ENCODE results near the gene ARPP19.

Gene ARPP19

GRCh38 chr15:52528564-52529340 is 40.1 kb downstream of the ARPP19 start, which contains the start of gene MYO5A:
MYO5A (minus strand) TSS chr15:52528880; CDS start chr15:52528806, 74 bp downstream.
- DNase-seq = peak; percentile 66 to 81
- H3K4me3 ChIP-seq = peak within 1 kb of the TSS; percentile 71 to 87
- H3K9me3 ChIP-seq = no peaks in the 10 kb centered on the region
- peak within 1 kb of the TSS; percentile 83 to 85 for H3K27ac ChIP-seq
- H3K27me3 ChIP-seq = no peaks in the 10 kb centered on the region
- intact Hi-C loops (cut with DNase I; ENCODE audit: low total_unique reads) = loop anchor here (2.0 kb wide), 1 partner anchor 40 kb away; the partner anchor contains the start of gene ARPP19
- no peaks in the 10 kb centered on the region for H3K36me3 ChIP-seq
- peak in 1 of 2 experiments; percentile 12 for TF ChIP-seq CTCF (IDR thresholded peaks at IDR 0.05)
- peaks cover 0 to 22% (median 13%) of the 10 kb centered on the region in 4 donors for H3K4me1 ChIP-seq

GRCh38 chr15:52527911-52528563 is 40.8 kb downstream of the ARPP19 start:
- no peaks in the 10 kb centered on the region for H3K36me3 ChIP-seq
- peak overlapping the region; percentile 83 to 85 for H3K27ac ChIP-seq
- H3K9me3 ChIP-seq = no peaks in the 10 kb centered on the region
- no peak for TF ChIP-seq CTCF (IDR thresholded peaks at IDR 0.05)
- H3K27me3 ChIP-seq = no peaks in the 10 kb centered on the region
- H3K4me3 ChIP-seq = peak overlapping the region; percentile 71 to 87
- peaks cover 0 to 22% (median 13%) of the 10 kb centered on the region in 4 donors for H3K4me1 ChIP-seq
- intact Hi-C loops (cut with DNase I; ENCODE audit: low total_unique reads) = loop anchor here (2.0 kb wide), 1 partner anchor 41 kb away; the partner anchor contains the start of gene ARPP19
- peak; percentile 22 to 68 for DNase-seq

- no peaks in the 10 kb centered on the region for H3K36me3 ChIP-seq
- no peak for DNase-seq
- peak overlapping the region in 1 of 2 donors; percentile 83 for H3K27ac ChIP-seq
- H3K4me1 ChIP-seq = peaks cover 0 to 22% (median 13%) of the 10 kb centered on the region in 4 donors
- H3K9me3 ChIP-seq = no peaks in the 10 kb centered on the region
- no peak for TF ChIP-seq CTCF (IDR thresholded peaks at IDR 0.05)
- intact Hi-C loops (cut with DNase I; ENCODE audit: low total_unique reads) = no loop called here
- H3K4me3 ChIP-seq = peak overlapping the region; percentile 71 to 87
- no peaks in the 10 kb centered on the region for H3K27me3 ChIP-seq
Measured at GRCh38 chr15:52527196-52527910, 41.5 kb downstream of the ARPP19 start.

GRCh38 chr15:52524223-52525136 is 44.4 kb downstream of the ARPP19 start:
- H3K36me3 ChIP-seq = no peaks in the 10 kb centered on the region
- H3K9me3 ChIP-seq = no peaks in the 10 kb centered on the region
- no peak for DNase-seq
- no peaks in the 10 kb centered on the region for H3K27me3 ChIP-seq
- intact Hi-C loops (cut with DNase I; ENCODE audit: low total_unique reads) = no loop called here
- peaks cover 0 to 15% (median 6%) of the 10 kb centered on the region in 4 donors for H3K4me1 ChIP-seq
- H3K27ac ChIP-seq = no peak overlapping the region
- no peak for TF ChIP-seq CTCF (IDR thresholded peaks at IDR 0.05)
- H3K4me3 ChIP-seq = no peak overlapping the region
